NCI-H146 treated with DMSO at 0.1 percent for 48 hours (cell line): ENCODE data around the gene HNRNPAB.
"Not testable (repeated sequence)": the region's sequence is repeated elsewhere in the genome, so short reads cannot be mapped to it uniquely, and the experiment has no call there.

Experiments
- DNase-seq: peaks from one replicate; lab custom pipeline; 2025; ENCODE audit not compliant: unreplicated experiment; lab: John Stamatoyannopoulos, UW

The HNRNPAB gene

GRCh38 chr5:178241688-178242231 is 37.4 kb downstream of the HNRNPAB start:
- no peak for DNase-seq

GRCh38 chr5:178242416-178242815 is 38.1 kb downstream of the HNRNPAB start:
- DNase-seq, result no peak

- no peak for DNase-seq
Measured at GRCh38 chr5:178244576-178244975, 40.2 kb downstream of the HNRNPAB start.

- DNase-seq, result no peak
Measured at GRCh38 chr5:178245389-178245788, 41.1 kb downstream of the HNRNPAB start.

GRCh38 chr5:178246624-178247279 is 42.4 kb downstream of the HNRNPAB start:
- no peak for DNase-seq

GRCh38 chr5:178247481-178248456 is 43.4 kb downstream of the HNRNPAB start:
- DNase-seq, result no peak

GRCh38 chr5:178248750-178249149 is 44.4 kb downstream of the HNRNPAB start:
- no peak for DNase-seq

- no peak for DNase-seq
Measured at GRCh38 chr5:178249191-178249989, 45.1 kb downstream of the HNRNPAB start.

- no peak for DNase-seq
Measured at GRCh38 chr5:178250263-178250662, 45.9 kb downstream of the HNRNPAB start.

GRCh38 chr5:178252258-178252657 is 47.9 kb downstream of the HNRNPAB start:
- DNase-seq, result no peak

GRCh38 chr5:178253632-178254031 is 49.3 kb downstream of the HNRNPAB start:
- DNase-seq, result not testable (repeated sequence)

- DNase-seq, result no peak
Measured at GRCh38 chr5:178256746-178257145, 52.4 kb downstream of the HNRNPAB start.

- DNase-seq, result no peak
Measured at GRCh38 chr5:178257650-178258049, 53.3 kb downstream of the HNRNPAB start.

- no peak for DNase-seq
Measured at GRCh38 chr5:178259623-178260536, 55.5 kb downstream of the HNRNPAB start.
